H1 (cell line): ENCODE results near the gene CD28. TPM values are rescaled to one million over a fixed set of nuclear protein-coding genes. Genes with fewer than 3 reads are reported as not detected.

Experiments
- CHD7 ChIP-seq: fragments of 300-600 bp; sonication (generic); IDR thresholded peaks from 2 replicates; pipeline ENCODE4 v1.7.1; 2012; ENCODE audit warnings: low read length, moderate library complexity, mild to moderate bottlenecking, inconsistent platforms; ENCODE audit not compliant: insufficient replicate concordance
- polyA plus RNA-seq, 7 experiments: library from polyadenylated mRNA; depleted of rRNA in 3 of 7; stranded (reverse) in 5 of 7; unstranded in 2 of 7; fragments of >200 nt in 5 of 7; fragments of 200-250 nt in 2 of 7; gene quantifications; 1 replicate in 5 of 7; 2 replicates in 1 of 7; 4 replicates in 1 of 7; pipeline versions ENCODE4 v1.2.1 to v1.2.3, GENCODE V29; 2011 to 2013; ENCODE audit warnings: missing spikeins in 2 of 7, mixed read lengths in 2 of 7
- total RNA-seq: library from RNA; stranded (reverse); fragmentation: NEBNext Ultra II Directional; extraction: Animal tissue kit (Norgen Biotek cat#: 25700); gene quantifications from 2 replicates; pipeline ENCODE4 v1.2.1, GENCODE V29; 2021

The CD28 gene
- total and polyA plus RNA-seq, 2 of the 8 experiments (the other 6 are each of a cell fraction or from before 2014, with no cell fraction given): not detected

- no peak for TF ChIP-seq CHD7
These were observed 15.4 kb downstream of the CD28 start (continued) for GRCh38 chr2:203721781-203722300.
